H1 (cell line): ENCODE measurements around the gene KLK6. TPM values are rescaled to one million over a fixed set of nuclear protein-coding genes. Genes with fewer than 3 reads are reported as not detected.

Experiments used
- TAF7 ChIP-seq: optimal IDR thresholded peaks from 2 replicates; pipeline ENCODE3; 2011; ENCODE audit warnings: low read depth, mild to moderate bottlenecking, inconsistent platforms, low read length, moderate library complexity, borderline replicate concordance
- polyA plus RNA-seq, 7 experiments: library from polyadenylated mRNA; depleted of rRNA in 3 of 7; stranded (reverse) in 5 of 7; unstranded in 2 of 7; fragments of >200 nt in 5 of 7; fragments of 200-250 nt in 2 of 7; gene quantifications; 1 replicate in 5 of 7; 2 replicates in 1 of 7; 4 replicates in 1 of 7; pipeline versions ENCODE4 v1.2.1 to v1.2.3, GENCODE V29; 2011 to 2013; ENCODE audit warnings: missing spikeins in 2 of 7, mixed read lengths in 2 of 7
- total RNA-seq: library from RNA; stranded (reverse); fragmentation: NEBNext Ultra II Directional; extraction: Animal tissue kit (Norgen Biotek cat#: 25700); gene quantifications from 2 replicates; pipeline ENCODE4 v1.2.1, GENCODE V29; 2021

The KLK6 gene
- total and polyA plus RNA-seq, 2 of the 8 experiments (the other 6 are each of a cell fraction or from before 2014, with no cell fraction given): 0.69 to 3.2 TPM

DNA sequence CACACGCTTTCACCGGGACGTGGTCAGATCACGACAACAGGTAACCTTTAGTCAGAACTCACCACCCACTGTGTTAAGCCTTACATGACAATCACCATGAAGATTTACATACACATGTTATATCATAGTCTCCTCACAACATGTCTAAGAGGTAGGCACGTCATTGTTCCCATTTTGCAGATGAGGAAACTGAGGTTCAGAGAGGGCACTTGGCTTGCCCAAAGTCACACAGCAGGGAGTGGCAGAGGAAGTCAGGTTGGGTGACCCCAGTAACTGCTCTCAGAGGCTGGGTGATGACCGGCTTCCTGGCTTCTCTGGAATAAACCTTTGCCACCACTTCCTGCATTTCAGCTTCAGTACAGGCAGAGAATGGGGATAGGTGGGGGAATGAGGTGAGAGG is 44.9 kb upstream of the KLK6 start (continued):
- TF ChIP-seq TAF7: no peak
